GM12874 (cell line): Measurements from ENCODE around the gene ANTXR1.

Experiments used
- TF ChIP-seq, protein P1 (sequence below): IDR thresholded peaks from 2 replicates; pipeline ENCODE4 v1.5.1; 2011; ENCODE audit warnings: low read depth, mild to moderate bottlenecking, control low read depth, low read length, moderate library complexity; ENCODE audit not compliant: insufficient read depth

ANTXR1 gene

GRCh38 chr2:69149631-69150215 is 136.7 kb downstream of the ANTXR1 start:
- TF ChIP-seq, protein P1, sequence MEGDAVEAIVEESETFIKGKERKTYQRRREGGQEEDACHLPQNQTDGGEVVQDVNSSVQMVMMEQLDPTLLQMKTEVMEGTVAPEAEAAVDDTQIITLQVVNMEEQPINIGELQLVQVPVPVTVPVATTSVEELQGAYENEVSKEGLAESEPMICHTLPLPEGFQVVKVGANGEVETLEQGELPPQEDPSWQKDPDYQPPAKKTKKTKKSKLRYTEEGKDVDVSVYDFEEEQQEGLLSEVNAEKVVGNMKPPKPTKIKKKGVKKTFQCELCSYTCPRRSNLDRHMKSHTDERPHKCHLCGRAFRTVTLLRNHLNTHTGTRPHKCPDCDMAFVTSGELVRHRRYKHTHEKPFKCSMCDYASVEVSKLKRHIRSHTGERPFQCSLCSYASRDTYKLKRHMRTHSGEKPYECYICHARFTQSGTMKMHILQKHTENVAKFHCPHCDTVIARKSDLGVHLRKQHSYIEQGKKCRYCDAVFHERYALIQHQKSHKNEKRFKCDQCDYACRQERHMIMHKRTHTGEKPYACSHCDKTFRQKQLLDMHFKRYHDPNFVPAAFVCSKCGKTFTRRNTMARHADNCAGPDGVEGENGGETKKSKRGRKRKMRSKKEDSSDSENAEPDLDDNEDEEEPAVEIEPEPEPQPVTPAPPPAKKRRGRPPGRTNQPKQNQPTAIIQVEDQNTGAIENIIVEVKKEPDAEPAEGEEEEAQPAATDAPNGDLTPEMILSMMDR: no peak

DNA sequence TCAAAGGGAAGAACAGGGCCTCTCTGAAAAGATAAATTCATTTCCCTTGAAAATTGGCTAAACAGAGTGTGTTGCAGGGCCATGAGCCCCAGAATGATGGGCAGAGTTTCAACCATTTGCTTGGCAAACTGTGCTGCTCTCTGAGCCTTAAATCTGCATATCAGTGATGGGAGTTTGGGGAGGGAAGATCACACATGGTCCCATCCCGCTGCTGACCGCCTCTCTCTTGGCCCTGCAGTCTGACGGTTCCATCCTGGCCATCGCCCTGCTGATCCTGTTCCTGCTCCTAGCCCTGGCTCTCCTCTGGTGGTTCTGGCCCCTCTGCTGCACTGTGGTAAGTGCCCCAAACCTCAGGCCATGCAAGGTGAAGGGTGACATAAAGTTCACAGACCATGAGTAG is 139.0 kb downstream of the ANTXR1 start:
- TF ChIP-seq, protein P1: no peak

- TF ChIP-seq, protein P1: no peak
Observed at GRCh38 chr2:69152847-69153583, 140.0 kb downstream of the ANTXR1 start.

DNA sequence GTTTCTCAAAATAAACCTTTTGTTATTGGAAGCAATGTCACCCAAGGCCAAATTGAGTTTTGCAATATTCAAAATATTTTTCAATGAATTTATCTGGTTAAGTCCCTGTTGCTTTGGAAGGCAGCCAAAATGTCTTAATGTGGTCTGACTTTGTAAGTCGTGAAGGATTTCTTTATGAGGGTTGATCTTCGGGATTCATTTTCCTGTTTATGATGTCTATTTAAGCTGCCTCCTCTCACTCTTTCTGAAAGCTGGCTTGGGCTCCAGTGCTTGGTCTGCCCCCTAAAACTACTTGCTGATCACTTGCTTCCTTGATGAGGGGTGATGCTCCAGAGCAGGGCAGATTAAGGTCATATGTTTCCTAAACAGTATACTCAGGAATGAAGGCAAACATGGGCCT is 141.1 kb downstream of the ANTXR1 start:
- TF ChIP-seq, protein P1: no peak

DNA sequence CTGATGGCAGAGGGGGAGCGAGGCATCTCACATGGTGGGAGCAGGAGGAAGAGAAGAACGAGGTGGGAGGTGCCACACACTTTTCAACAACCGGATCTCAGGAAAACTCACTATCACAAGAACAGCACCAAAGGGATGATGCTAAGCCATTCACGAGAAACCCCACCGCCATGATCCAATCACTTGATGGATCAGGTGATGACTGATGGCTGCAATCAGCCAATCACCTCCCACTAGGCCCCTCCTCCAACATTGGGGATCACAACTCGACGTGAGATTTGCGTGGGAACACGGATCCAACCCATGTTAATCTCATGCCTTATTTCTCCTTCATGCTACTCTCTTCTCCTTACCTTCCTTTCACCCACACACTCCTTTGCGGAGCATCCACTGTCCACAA is 143.6 kb downstream of the ANTXR1 start:
- TF ChIP-seq, protein P1: no peak

GRCh38 chr2:69157441-69157840 is 144.5 kb downstream of the ANTXR1 start:
- TF ChIP-seq, protein P1: no peak

- TF ChIP-seq, protein P1: no peak
Observed at GRCh38 chr2:69159986-69160385, 147.0 kb downstream of the ANTXR1 start.
